Esophagus muscularis mucosa (tissue), 4 donors: Measurements from ENCODE around the gene CLDN5. TPM values are rescaled to one million over a fixed set of nuclear protein-coding genes. Genes with fewer than 3 reads are reported as not detected.

Experiments used
- DNase-seq: peaks from one replicate; pipeline ENCODE4 v3.0.0-alpha.2; 2017; ENCODE audit errors: extremely low spot score
- H3K27ac ChIP-seq, 4 donors: fragments of 200-600 bp; sonication (generic); replicated peaks in 1 of 4; 1 replicate in 3 of 4; 2 replicates in 1 of 4; pipeline ENCODE4 v1.5.1; 2016 to 2019; ENCODE audit warnings: mild to moderate bottlenecking in 1 of 4
- H3K27me3 ChIP-seq, 4 donors: fragments of 200-600 bp; sonication (generic); one replicate each; pipeline versions ENCODE4 v1.5.1 to v1.6.0; 2016 to 2019
- H3K36me3 ChIP-seq, 4 donors: fragments of 200-600 bp; sonication (generic); one replicate each; pipeline ENCODE4 v1.5.1; 2016 to 2019
- H3K4me1 ChIP-seq, 4 donors: fragments of 200-600 bp; sonication (generic); one replicate each; pipeline ENCODE4 v1.5.1; 2016 to 2019
- H3K4me3 ChIP-seq, 4 donors: fragments of 200-600 bp; sonication (generic); 1 replicate in 2 of 4; 2 replicates in 2 of 4; pipeline ENCODE4 v1.5.1; 2016 to 2019; ENCODE audit warnings: mild to moderate bottlenecking in 4 of 4, moderate library complexity in 1 of 4
- H3K9me3 ChIP-seq, 4 donors: fragments of 200-600 bp; sonication (generic); 1 replicate in 3 of 4; 2 replicates in 1 of 4; pipeline ENCODE4 v1.5.1; 2016 to 2019
- CTCF ChIP-seq, 3 experiments: fragments of 200-600 bp in 2 of 3; fragments of 450-650 bp in 1 of 3; sonication (generic) in 2 of 3; IDR thresholded peaks; one replicate each; pipeline ENCODE4 v1.5.1; 2017 to 2019; ENCODE audit warnings: antibody characterized with exemption in 3 of 3, mild to moderate bottlenecking in 2 of 3, moderate library complexity in 1 of 3
- EP300 ChIP-seq: sonication (generic); formaldehyde crosslinking; IDR thresholded peaks from one replicate; pipeline ENCODE4 v1.6.1; 2017; ENCODE audit warnings: antibody characterized with exemption
- POLR2A ChIP-seq: fragments of 450-650 bp; IDR thresholded peaks from one replicate; pipeline ENCODE4 v1.6.1; 2017; ENCODE audit warnings: antibody characterized with exemption, moderate library complexity, mild to moderate bottlenecking, low read depth
- POLR2AphosphoS5 ChIP-seq, 2 donors: sonication (generic); formaldehyde crosslinking; IDR thresholded peaks; one replicate each; pipeline ENCODE4 v1.6.1; 2017; ENCODE audit warnings: antibody characterized with exemption in 2 of 2
- WGBS: methylation state at CpG from one replicate; pipeline ENCODE4 v1.1.5; 2018; 5-methylcytosine and 5-hydroxymethylcytosine counted together
- intact Hi-C: fragments of 100-400 bp; cut with DNase I; formaldehyde crosslinking; loops from one replicate; pipeline ENCODE4 v1.15.1; 2023
- total RNA-seq, 4 donors: library from RNA; depleted of rRNA; stranded (reverse); fragments of >200 nt; gene quantifications; one replicate each; pipeline versions ENCODE4 v1.1.0 to v1.2.1, GENCODE V29; 2016

Gene CLDN5
- total RNA-seq, 4 donors from 2014 or later, result 39.9 to 209 (median 147) TPM

GRCh38 chr22:19530751-19531150 is 6.5 kb upstream of the CLDN5 start:
- Histone ChIP-seq H3K27me3 (peaks cover 0 to 75% (median 0%) of the 10 kb centered on the region in 4 donors), H3K27ac (no peak overlapping the region), H3K36me3 (no peaks in the 10 kb centered on the region), H3K4me1 (peaks cover 0 to 21% (median 5%) of the 10 kb centered on the region in 4 donors), H3K9me3 (no peaks in the 10 kb centered on the region), H3K4me3 (no peak overlapping the region)
- no peak for TF ChIP-seq POLR2A
- no peak for TF ChIP-seq POLR2AphosphoS5 (IDR thresholded peaks at IDR 0.05)
- TF ChIP-seq EP300, result no peak
- no peak for TF ChIP-seq CTCF (IDR thresholded peaks at IDR 0.05)
- DNase-seq, result no peak
- no CpG with 5 or more reads among the region's 3 CpGs for WGBS
- intact Hi-C loops, result no loop called here

- TF ChIP-seq POLR2A, result no peak
- TF ChIP-seq POLR2AphosphoS5 (IDR thresholded peaks at IDR 0.05), result no peak
- TF ChIP-seq EP300, result no peak
- no peak for TF ChIP-seq CTCF (IDR thresholded peaks at IDR 0.05)
- Histone ChIP-seq H3K36me3 (no peaks in the 10 kb centered on the region), H3K9me3 (no peaks in the 10 kb centered on the region), H3K27me3 (peaks cover 0 to 76% (median 5%) of the 10 kb centered on the region in 4 donors), H3K4me3 (no peak overlapping the region), H3K4me1 (peaks cover 4 to 24% (median 7%) of the 10 kb centered on the region in 4 donors), H3K27ac (no peak overlapping the region)
- DNase-seq, result no peak
- 78% methylated on average over 4 of the region's 4 CpGs for WGBS
- intact Hi-C loops, result no loop called here
Observed at GRCh38 chr22:19529811-19530210, 5.6 kb upstream of the CLDN5 start.

GRCh38 chr22:19527861-19528417 is 3.7 kb upstream of the CLDN5 start:
- no peak overlapping the region for H3K27ac ChIP-seq
- intact Hi-C loops, result no loop called here
- no peaks in the 10 kb centered on the region for H3K9me3 ChIP-seq
- TF ChIP-seq EP300, result no peak
- no peak for TF ChIP-seq POLR2A
- TF ChIP-seq CTCF (IDR thresholded peaks at IDR 0.05), result no peak
- no peak for TF ChIP-seq POLR2AphosphoS5 (IDR thresholded peaks at IDR 0.05)
- H3K4me3 ChIP-seq, result no peak overlapping the region
- H3K36me3 ChIP-seq, result no peaks in the 10 kb centered on the region
- WGBS, result 55% methylated on average over 5 of the region's 17 CpGs
- H3K27me3 ChIP-seq, result peaks cover 0 to 86% (median 19%) of the 10 kb centered on the region in 4 donors
- no peak for DNase-seq
- peaks cover 21 to 38% (median 26%) of the 10 kb centered on the region in 4 donors for H3K4me1 ChIP-seq

GRCh38 chr22:19527321-19527721 is 3.1 kb upstream of the CLDN5 start:
- Histone ChIP-seq H3K27ac (no peak overlapping the region), H3K4me3 (no peak overlapping the region), H3K36me3 (no peaks in the 10 kb centered on the region), H3K4me1 (peaks cover 21 to 40% (median 27%) of the 10 kb centered on the region in 4 donors), H3K9me3 (no peaks in the 10 kb centered on the region), H3K27me3 (peaks cover 0 to 93% (median 19%) of the 10 kb centered on the region in 4 donors)
- WGBS, result 50% methylated on average over 1 of the region's 5 CpGs
- intact Hi-C loops, result no loop called here
- TF ChIP-seq EP300 (no peak), CTCF (IDR thresholded peaks at IDR 0.05) (no peak), POLR2A (no peak), POLR2AphosphoS5 (IDR thresholded peaks at IDR 0.05) (no peak)
- DNase-seq, result no peak

GRCh38 chr22:19526702-19527111 is 2.5 kb upstream of the CLDN5 start:
- TF ChIP-seq CTCF (IDR thresholded peaks at IDR 0.05) (no peak), POLR2AphosphoS5 (IDR thresholded peaks at IDR 0.05) (no peak), EP300 (no peak), POLR2A (no peak)
- WGBS, result 93% methylated on average over 6 of the region's 7 CpGs
- Histone ChIP-seq H3K9me3 (no peaks in the 10 kb centered on the region), H3K36me3 (no peaks in the 10 kb centered on the region), H3K4me3 (no peak overlapping the region), H3K27me3 (peaks cover 0 to 93% (median 19%) of the 10 kb centered on the region in 4 donors), H3K27ac (no peak overlapping the region), H3K4me1 (peaks cover 21 to 41% (median 27%) of the 10 kb centered on the region in 4 donors)
- intact Hi-C loops, result no loop called here
- DNase-seq, result no peak
